Caki2 (cell line): Measurements from ENCODE around the gene DIABLO. TPM values are rescaled to one million over a fixed set of nuclear protein-coding genes. Genes with fewer than 3 reads are reported as not detected.
"Not testable (repeated sequence)": the region's sequence is repeated elsewhere in the genome, so short reads cannot be mapped to it uniquely, and the experiment has no call there.

Experiments
- DNase-seq: peaks from one replicate; pipeline ENCODE4 v3.0.0-alpha.2; 2015; ENCODE audit warnings: low read depth
- in situ Hi-C: cut with HindIII; loops from 2 replicates; pipeline ENCODE4 v1.10.0; 2016; ENCODE audit warnings: low sequenced_read_pairs, low pct_unique_long_range_greater_than_20kb, mixed read lengths
- total RNA-seq: library from RNA; depleted of rRNA; stranded (reverse); fragments of >200 nt; shearing (Covaris generic); gene quantifications from 2 replicates; pipeline ENCODE4 v1.2.3, GENCODE V29; 2014; ENCODE audit warnings: low replicate concordance; rRNA removed

The DIABLO gene
- 93.5 and 116 TPM in 2 replicates for total RNA-seq

DNA sequence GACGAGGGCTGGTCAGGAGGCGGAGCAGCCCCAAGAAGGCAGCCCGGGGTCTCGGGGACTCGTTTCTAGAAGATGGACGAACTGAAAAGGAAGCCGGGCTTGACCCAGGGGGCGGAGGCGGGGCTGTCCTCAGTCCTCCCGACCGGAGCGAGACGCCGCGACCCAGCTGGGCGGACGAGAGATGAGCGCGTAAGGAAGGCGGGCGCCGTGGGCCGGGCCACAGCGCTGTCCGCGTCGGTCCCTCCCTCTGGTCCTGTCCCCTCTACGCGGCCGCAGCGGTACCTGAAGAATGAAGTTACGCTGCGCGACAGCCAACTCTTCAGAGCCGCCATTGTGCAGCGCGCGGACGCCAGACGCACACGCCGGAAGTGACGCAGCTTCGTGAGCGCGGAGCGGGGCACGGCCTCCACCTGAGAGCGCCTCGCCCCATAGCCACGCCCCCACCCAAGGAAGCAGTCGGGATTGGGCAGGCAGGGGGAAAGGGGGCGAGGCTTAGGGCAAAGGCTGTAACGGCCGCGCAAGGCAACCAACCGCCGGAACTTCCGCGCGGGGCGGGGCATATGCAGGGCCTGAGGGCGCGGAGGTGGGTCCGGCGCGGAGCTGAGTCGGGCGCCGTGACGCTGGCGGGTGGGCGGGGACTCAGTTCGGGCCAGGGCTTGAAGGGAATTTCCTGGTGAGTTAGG is at the start of gene DIABLO:
TSS of gene DIABLO (minus strand) at position 370 of the 683 bp plus-strand sequence. CDS start at position 332, 38 bp downstream.
- in situ Hi-C loops = no loop called here
- DNase-seq = peak; percentile 99

DNA sequence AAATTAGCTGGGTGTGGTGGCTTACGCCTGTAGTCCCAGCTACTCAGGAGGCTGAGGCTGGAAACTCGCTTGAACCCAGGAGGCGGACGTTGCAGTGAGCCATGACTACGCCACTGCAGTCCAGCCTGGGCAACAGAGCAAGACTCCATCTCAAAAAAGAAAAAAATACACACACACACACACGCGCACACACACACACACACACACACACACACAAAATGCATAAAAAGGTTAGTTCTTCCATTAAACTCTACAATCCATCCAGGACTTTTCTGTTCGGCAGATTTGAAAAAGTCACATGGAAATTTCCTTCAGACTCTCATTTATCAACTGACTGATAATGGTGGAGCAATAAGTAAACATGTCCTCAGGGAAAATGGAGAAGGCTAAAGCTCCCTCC is 49.6 kb upstream of the DIABLO start:
- in situ Hi-C loops = no loop called here
- no peak for DNase-seq

- in situ Hi-C loops = no loop called here
These were observed 40.5 kb upstream of the DIABLO start, which contains the start of gene VPS33A for GRCh38 chr12:122266230-122266901. VPS33A (minus strand) TSS chr12:122266494; CDS start chr12:122266408, 86 bp downstream.

DNA sequence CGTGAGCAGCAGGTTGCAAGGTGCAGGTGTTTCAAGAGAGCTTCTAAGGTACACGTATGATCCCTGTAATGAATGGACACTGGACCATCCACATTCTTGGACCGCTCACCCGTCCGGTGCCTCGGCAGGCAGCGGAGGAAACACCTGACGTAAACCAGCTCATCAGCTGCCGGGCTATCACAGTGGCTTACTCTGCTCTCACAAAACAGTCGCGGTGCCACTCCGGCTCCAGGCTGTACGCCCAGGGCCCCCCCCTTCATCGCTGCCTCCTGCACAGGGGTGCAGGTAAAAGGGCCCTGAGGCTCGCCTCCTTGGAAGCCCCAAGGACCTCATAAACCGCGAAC is 40.0 kb upstream of the DIABLO start:
- in situ Hi-C loops = no loop called here

More at GRCh38 chr12:122266230-122266901, 40.5 kb upstream of the DIABLO start, which contains the start of gene VPS33A:
- DNase-seq = peak; percentile 94

GRCh38 chr12:122265476-122265875 is 39.6 kb upstream of the DIABLO start:
- in situ Hi-C loops = no loop called here
- no peak for DNase-seq

More for the DNA sequence above, 40.0 kb upstream of the DIABLO start:
- DNase-seq = no peak

DNA sequence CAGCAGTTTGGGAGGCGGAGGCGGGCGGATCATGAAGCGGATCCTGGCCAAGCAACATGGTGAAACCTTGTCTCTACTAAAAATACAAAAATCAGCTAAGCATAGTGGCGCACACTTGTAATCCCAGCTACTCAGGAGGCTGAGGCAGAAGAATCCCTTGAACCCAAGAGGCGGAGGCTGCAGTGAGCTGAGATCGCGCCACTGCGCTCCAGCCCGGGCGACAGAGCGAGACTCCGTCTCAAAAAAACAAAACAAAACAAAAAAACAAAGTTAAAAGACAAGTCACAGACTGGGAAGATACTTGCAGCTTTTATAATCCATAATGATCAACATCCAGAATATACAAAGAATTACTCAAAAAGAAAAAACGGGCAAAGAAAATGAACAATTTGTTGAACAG is 34.9 kb upstream of the DIABLO start:
- in situ Hi-C loops, DNase-seq: not testable (repeated sequence)

GRCh38 chr12:122258939-122259338 is 33.1 kb upstream of the DIABLO start:
- in situ Hi-C loops, DNase-seq: not testable (repeated sequence)

GRCh38 chr12:122258462-122258861 is 32.6 kb upstream of the DIABLO start:
- in situ Hi-C loops, DNase-seq: not testable (repeated sequence)

GRCh38 chr12:122250536-122250935 is 24.7 kb upstream of the DIABLO start:
- no peak for DNase-seq
- in situ Hi-C loops = no loop called here

DNA sequence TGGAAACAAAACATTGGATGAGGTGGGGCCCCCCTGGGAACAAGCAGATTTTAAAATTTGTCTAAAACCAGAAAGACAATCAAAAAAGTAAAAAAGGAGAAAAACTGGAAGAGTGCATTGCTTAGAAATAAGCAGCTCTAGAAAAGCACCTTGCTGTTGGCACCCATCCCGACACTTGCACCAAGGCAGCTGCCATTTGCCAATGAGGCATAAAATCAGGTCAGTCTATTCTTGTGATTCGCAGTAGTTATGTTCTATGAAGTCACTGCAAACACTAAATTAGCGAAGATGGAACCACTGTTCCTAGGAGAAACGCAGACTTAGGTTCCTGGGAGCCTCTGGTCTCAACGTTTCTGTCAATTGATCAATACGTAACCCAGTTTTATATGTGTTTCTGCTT is 24.2 kb upstream of the DIABLO start:
- in situ Hi-C loops = no loop called here
- DNase-seq = no peak

DNA sequence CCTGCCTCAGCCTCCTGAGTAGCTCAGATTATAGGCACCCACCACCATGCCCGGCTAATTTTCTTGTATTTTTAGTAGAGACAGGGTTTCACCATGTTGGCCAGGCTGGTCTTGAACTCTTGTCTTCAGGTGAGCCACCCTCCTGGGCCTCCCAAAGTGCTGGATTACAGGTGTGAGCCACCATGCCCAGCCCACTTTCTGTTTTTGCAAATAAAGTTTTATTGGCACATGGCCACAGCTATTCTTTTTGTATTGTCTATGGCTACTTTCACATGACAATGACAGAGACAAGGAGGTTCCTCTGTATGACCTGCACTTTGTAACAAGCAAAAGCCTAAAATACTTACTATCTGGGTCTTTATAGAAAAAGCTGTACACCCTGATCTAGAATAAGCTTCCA is 19.7 kb upstream of the DIABLO start:
- in situ Hi-C loops = no loop called here
- DNase-seq = no peak

GRCh38 chr12:122244565-122245371 is 18.9 kb upstream of the DIABLO start:
- DNase-seq = no peak
- in situ Hi-C loops = no loop called here

DNA sequence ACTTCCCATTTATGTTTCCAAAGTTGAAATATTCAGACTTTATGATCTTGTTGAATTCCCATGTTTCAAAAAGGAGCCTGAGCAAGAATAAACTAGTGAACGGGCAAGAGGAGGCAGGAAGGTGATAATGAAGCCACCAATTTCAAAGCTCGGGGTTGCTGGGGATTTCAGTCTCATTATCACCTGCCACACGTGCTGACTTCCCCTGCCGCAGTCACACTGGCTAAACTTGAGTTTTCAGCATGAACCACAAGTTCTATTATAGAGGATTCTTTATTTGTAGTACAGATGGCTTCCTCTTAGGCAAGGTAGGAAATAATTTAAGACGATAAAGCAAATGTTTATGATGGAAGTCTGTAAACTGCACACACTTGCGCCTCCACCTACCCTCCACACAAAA is 18.1 kb upstream of the DIABLO start:
- in situ Hi-C loops = no loop called here
- no peak for DNase-seq

DNA sequence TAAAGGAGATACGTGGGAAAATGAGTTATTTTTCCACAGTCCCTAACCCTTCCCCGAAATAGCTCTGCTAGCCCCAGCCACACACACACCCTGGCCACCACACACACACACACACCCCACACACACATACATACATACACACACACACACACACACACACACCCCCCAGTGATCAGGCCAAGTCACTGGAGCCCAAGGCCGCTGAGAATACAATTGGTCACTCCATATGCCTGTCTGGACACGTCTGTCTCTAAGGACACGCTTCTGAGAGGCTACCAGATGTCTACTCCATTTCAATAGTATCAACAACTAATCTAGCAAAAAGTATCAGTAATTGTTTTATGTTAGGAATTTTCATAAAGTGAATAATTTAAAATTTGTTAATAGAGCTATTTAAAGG is 13.0 kb upstream of the DIABLO start:
- DNase-seq = no peak
- in situ Hi-C loops = no loop called here

DNA sequence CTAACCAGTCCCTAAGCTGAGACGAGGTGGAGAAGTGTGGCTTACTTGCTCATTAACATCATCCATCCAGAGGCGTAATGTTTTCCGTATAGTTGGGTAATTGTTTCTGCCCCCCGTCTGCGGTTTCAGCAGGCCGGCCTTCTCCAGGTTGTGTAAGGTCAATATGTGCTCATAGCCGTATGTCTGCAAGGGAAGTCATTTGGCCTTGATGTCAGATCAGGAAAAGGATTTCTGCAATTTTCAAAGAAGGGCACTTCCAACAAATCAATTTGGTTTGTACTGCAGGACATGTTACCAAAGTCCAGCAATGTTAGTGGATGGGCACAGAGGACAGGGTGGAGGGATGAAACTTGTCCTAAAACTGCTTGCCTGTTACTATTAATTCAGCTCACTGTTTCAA is 9.9 kb upstream of the DIABLO start:
- in situ Hi-C loops = no loop called here
- DNase-seq = no peak

- no peak for DNase-seq
- in situ Hi-C loops = no loop called here
These were observed 6.8 kb upstream of the DIABLO start for GRCh38 chr12:122232691-122233090.

GRCh38 chr12:122230798-122231197 is 4.9 kb upstream of the DIABLO start:
- in situ Hi-C loops = no loop called here
- DNase-seq = no peak

- in situ Hi-C loops = no loop called here
- no peak for DNase-seq
These were observed 2.2 kb upstream of the DIABLO start for GRCh38 chr12:122228092-122228491.

DNA sequence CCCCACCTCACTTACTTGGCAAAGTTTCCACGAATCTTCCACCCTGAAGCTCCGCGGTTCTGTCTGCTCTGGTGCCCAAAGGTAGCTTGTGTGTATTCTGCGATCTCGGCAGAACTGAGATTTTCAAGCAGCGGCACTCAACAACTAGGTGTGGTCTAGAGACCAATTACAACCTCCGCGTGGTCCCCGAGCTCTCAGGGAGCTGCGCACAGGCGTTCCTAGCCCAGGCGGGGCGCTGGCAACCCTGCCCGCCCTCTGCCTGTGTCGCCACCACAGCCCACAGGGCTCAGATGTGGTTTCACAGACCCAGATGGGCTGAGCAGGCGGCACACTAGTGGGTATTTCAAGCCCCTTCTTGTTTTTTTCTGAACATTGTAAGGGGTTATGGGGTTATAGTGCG is 1.5 kb upstream of the DIABLO start:
- in situ Hi-C loops = no loop called here
- DNase-seq = no peak
